Left lung (tissue), 10 donors: ENCODE results near the gene SEL1L. TPM values are rescaled to one million over a fixed set of nuclear protein-coding genes. Genes with fewer than 3 reads are reported as not detected.
"Not testable (repeated sequence)": the region's sequence is repeated elsewhere in the genome, so short reads cannot be mapped to it uniquely, and the experiment has no call there.

Source experiments
- ATAC-seq: fragments of 200-7000 bp; cut with Tn5 transposase; one replicate; pipeline ENCODE4 v1.9.1; 2020; ENCODE audit warnings: moderate library complexity
- DNase-seq, 4 donors: peaks; one replicate each; pipeline ENCODE4 v3.0.0-alpha.2; 2013 to 2020
- H3K27ac ChIP-seq, 2 donors: fragments of 200-600 bp; sonication (generic) in 1 of 2; one replicate each; pipeline versions ENCODE4 v1.5.0 to v1.8.0; 2020 to 2021
- H3K27me3 ChIP-seq, 2 donors: fragments of 200-600 bp; sonication (generic) in 1 of 2; one replicate each; pipeline versions ENCODE4 v1.5.0 to v1.8.0; 2020 to 2021
- H3K36me3 ChIP-seq, 2 donors: fragments of 200-600 bp; sonication (generic) in 1 of 2; one replicate each; pipeline versions ENCODE4 v1.5.0 to v1.8.0; 2020 to 2021
- H3K4me1 ChIP-seq, 2 donors: fragments of 200-600 bp; one replicate each; pipeline ENCODE4 v1.8.0; 2021
- H3K4me3 ChIP-seq, 2 donors: fragments of 200-600 bp; sonication (generic) in 1 of 2; one replicate each; pipeline versions ENCODE4 v1.5.0 to v1.8.0; 2020 to 2021; ENCODE audit warnings: mild to moderate bottlenecking in 1 of 2
- H3K9me3 ChIP-seq, 2 donors: fragments of 200-600 bp; sonication (generic) in 1 of 2; one replicate each; pipeline versions ENCODE4 v1.5.0 to v1.8.0; 2020 to 2021
- CTCF ChIP-seq, 2 donors: fragments of 200-600 bp; sonication (generic) in 1 of 2; IDR thresholded peaks; one replicate each; pipeline versions ENCODE4 v1.5.0 to v1.8.0; 2021; ENCODE audit warnings: antibody characterized with exemption in 2 of 2
- intact Hi-C, 2 donors: fragments of 100-400 bp; cut with DNase I; formaldehyde crosslinking; loops; one replicate each; pipeline versions ENCODE4 v1.11.2 to v1.14.2; 2022
- polyA plus RNA-seq, 6 donors: library from polyadenylated mRNA; unstranded; fragments of 120-200 nt; gene quantifications; one replicate each; pipeline ENCODE4 v1.2.1, GENCODE V29; 2013; ENCODE audit not compliant: insufficient read length in 6 of 6
- total RNA-seq, 2 donors: library from RNA; stranded (reverse); fragmentation: NEBNext Ultra II Directional; extraction: Animal tissue kit (Norgen Biotek cat#: 25700); gene quantifications; one replicate each; pipeline ENCODE4 v1.2.1, GENCODE V29; 2021
- donor health status: DM: no; HTN: yes; CAD: no.
- donor health status: DM: no; HTN: no; CAD: no.

Gene SEL1L
- total and polyA plus RNA-seq, 8 donors: 57.7 to 112 (median 63.4) TPM

DNA sequence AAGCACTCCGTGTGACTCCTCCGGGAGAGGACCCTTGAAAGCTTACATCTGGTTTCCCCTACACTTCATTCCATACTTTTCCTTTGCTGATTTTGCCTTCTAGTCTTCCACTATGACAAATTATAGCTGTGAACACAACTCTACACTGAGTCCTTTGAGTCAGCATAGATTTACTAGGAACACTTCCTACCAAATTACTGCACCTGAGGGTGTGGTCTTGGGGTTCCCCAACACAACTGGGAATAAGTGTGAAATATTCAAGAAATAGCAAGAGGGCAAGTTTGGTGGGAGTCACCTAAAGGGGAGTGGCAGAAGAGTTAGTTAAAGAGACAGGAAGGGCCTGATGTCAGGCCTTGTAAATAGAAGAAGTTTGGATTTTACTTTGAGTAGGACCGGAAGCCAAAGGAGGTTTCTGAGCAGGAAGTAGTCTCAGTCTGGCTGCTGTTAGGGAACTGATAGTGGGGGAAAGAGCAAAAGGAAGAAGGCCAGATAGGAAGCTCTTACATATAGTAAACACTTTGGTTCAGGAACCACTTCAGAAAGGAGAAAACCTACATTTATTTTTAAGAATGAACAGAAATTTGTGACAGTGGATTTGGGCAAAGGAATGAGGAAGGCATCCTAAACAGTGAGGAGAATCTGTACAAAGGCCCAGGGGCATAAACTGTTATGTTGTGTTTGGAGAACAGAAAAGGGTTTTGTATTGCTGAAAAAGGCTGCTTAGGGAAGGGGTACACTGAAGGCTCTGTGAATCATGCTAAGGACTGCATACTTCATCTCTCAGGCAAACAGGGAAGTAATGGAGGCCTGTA, 14.2 kb downstream of the SEL1L start:
- no peak for TF ChIP-seq CTCF (IDR thresholded peaks at IDR 0.05)
- H3K9me3 ChIP-seq: no peaks in the 10 kb centered on the region

DNA sequence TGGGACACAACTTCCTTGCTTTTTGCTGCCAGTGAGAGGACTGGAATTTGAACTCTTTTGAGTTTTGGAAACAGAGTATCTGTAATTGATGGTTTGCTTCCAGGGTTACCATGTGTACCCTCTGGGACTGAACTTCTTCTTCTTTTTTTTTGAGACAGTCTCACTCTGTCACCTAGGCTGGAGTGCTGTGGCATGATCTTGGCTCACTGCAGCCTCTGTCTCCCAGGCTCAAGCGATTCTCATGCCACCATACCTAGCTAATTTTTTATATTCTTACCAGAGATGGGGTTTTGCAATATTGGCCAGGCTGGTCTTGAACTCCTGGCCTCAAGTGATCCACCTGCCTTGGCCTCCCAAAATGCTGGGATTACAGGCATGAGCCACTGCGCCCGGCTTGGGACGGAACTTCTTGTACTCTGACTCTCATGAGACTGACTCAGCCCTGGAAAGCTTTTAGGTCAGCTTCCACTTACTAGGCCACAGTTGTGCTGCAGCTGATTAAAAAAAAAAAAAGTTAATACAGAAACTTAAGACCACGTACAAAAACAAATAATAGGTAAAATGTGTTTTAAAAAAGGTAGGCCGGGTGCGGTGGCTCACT, 15.8 kb downstream of the SEL1L start:
- Histone ChIP-seq H3K27me3 (no peaks in the 10 kb centered on the region), H3K4me3 (no peak overlapping the region), H3K27ac (peak overlapping the region; percentile 69 to 93), H3K36me3 (peaks cover 0 to 68% of the 10 kb centered on the region in 2 donors), H3K4me1 (peaks cover 21 to 54% of the 10 kb centered on the region in 2 donors), H3K9me3 (no peaks in the 10 kb centered on the region)
- no peak for TF ChIP-seq CTCF (IDR thresholded peaks at IDR 0.05)
- DNase-seq (peak in 1 of 4 donors; percentile 44), ATAC-seq (peak; percentile 70)
- intact Hi-C loops: no loop called here

More for the DNA sequence above, 14.2 kb downstream of the SEL1L start:
- H3K36me3 ChIP-seq: peaks cover 0 to 69% of the 10 kb centered on the region in 2 donors
- DNase-seq (peak in 1 of 4 donors; percentile 19), ATAC-seq (peak; percentile 74)
- no peaks in the 10 kb centered on the region for H3K27me3 ChIP-seq
- peak overlapping the region; percentile 69 to 93 for H3K27ac ChIP-seq
- H3K4me1 ChIP-seq: peaks cover 21 to 52% of the 10 kb centered on the region in 2 donors
- H3K4me3 ChIP-seq: no peak overlapping the region
- intact Hi-C loops: no loop called here

- TF ChIP-seq CTCF (IDR thresholded peaks at IDR 0.05): no peak
- ATAC-seq (peak; percentile 89), DNase-seq (peak in 2 of 4 donors; percentile 18 to 68)
- Histone ChIP-seq H3K4me1 (peaks cover 21 to 61% of the 10 kb centered on the region in 2 donors), H3K9me3 (no peaks in the 10 kb centered on the region), H3K27me3 (no peaks in the 10 kb centered on the region), H3K27ac (peak overlapping the region; percentile 69 to 93), H3K4me3 (no peak overlapping the region), H3K36me3 (peaks cover 0 to 62% of the 10 kb centered on the region in 2 donors)
- intact Hi-C loops: no loop called here
These were observed 16.5 kb downstream of the SEL1L start for GRCh38 chr14:81516986-81517797.

- H3K27me3 ChIP-seq, ATAC-seq, H3K4me3 ChIP-seq, DNase-seq, H3K27ac ChIP-seq, intact Hi-C loops, H3K9me3 ChIP-seq: not testable (repeated sequence)
- H3K4me1 ChIP-seq: peaks cover 21 to 66% of the 10 kb centered on the region in 2 donors
- peaks cover 0 to 60% of the 10 kb centered on the region in 2 donors for H3K36me3 ChIP-seq
These were observed 17.7 kb downstream of the SEL1L start for GRCh38 chr14:81515927-81516326.

GRCh38 chr14:81512826-81513225, 20.8 kb downstream of the SEL1L start:
- H3K27me3 ChIP-seq, H3K4me3 ChIP-seq, ATAC-seq, H3K9me3 ChIP-seq, DNase-seq, intact Hi-C loops: not testable (repeated sequence)
- peak overlapping the region in 1 of 2 donors; percentile 67 for H3K27ac ChIP-seq
- peaks cover 0 to 50% of the 10 kb centered on the region in 2 donors for H3K36me3 ChIP-seq
- H3K4me1 ChIP-seq: peaks cover 18 to 62% of the 10 kb centered on the region in 2 donors
